Measurements from ENCODE around the gene SYT2. TPM values are rescaled to one million over a fixed set of nuclear protein-coding genes. Genes with fewer than 3 reads are reported as not detected.

The SYT2 gene
- total and polyA plus RNA-seq, 2 of the 13 experiments (the other 11 are each of a cell fraction or from before 2014, with no cell fraction given) = not detected

DNA sequence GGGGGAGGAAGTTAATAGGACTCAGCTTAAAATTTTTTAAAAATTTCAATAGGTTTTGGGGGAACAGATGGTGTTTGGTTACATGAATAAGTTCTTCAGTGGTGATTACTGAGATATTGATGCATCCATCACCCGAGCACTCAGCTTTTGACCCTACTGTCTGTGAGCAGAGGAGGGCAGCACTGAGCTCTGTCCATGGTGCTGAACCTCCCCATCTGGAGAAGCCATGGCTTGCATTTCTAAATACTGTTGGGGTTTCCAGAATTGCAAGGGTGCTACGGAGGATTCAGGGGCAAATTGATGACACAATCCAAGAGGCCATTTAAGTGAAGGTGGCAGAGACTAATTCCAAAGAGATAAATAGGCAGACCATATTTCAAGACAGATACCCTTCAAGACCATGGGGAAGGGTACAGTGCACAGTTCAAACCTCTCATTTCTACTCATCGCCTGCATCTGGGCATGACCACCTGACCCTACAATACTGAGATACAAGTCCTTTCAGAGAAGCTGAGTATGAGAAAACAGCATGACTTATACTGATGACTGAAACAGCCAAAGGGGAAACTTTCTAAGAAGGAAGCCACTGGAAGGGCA is 17.2 kb downstream of the SYT2 start (continued):
- TF ChIP-seq, protein P1, sequence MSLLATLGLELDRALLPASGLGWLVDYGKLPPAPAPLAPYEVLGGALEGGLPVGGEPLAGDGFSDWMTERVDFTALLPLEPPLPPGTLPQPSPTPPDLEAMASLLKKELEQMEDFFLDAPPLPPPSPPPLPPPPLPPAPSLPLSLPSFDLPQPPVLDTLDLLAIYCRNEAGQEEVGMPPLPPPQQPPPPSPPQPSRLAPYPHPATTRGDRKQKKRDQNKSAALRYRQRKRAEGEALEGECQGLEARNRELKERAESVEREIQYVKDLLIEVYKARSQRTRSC (CRISPR knock-in tag; IDR thresholded peaks at IDR 0.05; ENCODE audit: low read depth) = no peak
- TF ChIP-seq ZBTB21 (CRISPR knock-in tag; IDR thresholded peaks at IDR 0.05) (peak; percentile 28; the same call in 1 of the 2 replicates), ATF7-NPFF (CRISPR knock-in tag; IDR thresholded peaks at IDR 0.05; ENCODE audit: low read depth) (no peak), ZNF232 (CRISPR knock-in tag; IDR thresholded peaks at IDR 0.05; ENCODE audit: borderline replicate concordance) (peak; percentile 88; the same call in 1 of the 2 replicates), NFYC (CRISPR knock-in tag; IDR thresholded peaks at IDR 0.05) (0 out of 2 replicates have a peak, but pooled peaks have one; percentile 19), KLF12 (CRISPR knock-in tag; IDR thresholded peaks at IDR 0.05; ENCODE audit: borderline replicate concordance) (no peak), HHEX (CRISPR knock-in tag; IDR thresholded peaks at IDR 0.05) (no peak), ZNF569 (CRISPR knock-in tag; IDR thresholded peaks at IDR 0.05; ENCODE audit: borderline replicate concordance) (no peak), HDAC6 (IDR thresholded peaks at IDR 0.05; ENCODE audit: low read depth, low read length) (no peak), CEBPB (IDR thresholded peaks at IDR 0.05; ENCODE audit: borderline replicate concordance, low read depth, low read length) (no peak), POLR2AphosphoS5 (IDR thresholded peaks at IDR 0.05; ENCODE audit: low read depth, low read length) (no peak), ZNF83 (CRISPR knock-in tag; IDR thresholded peaks at IDR 0.05; ENCODE audit: borderline replicate concordance) (peak; percentile 74; the same call in 1 of the 2 replicates), SMARCC2 (IDR thresholded peaks at IDR 0.05) (no peak), RXRB (CRISPR knock-in tag; IDR thresholded peaks at IDR 0.05; ENCODE audit: borderline replicate concordance) (peak; percentile 78), ZNF670 (CRISPR knock-in tag; IDR thresholded peaks at IDR 0.05; ENCODE audit: borderline replicate concordance) (no peak)
- TF ChIP-seq, protein P2, sequence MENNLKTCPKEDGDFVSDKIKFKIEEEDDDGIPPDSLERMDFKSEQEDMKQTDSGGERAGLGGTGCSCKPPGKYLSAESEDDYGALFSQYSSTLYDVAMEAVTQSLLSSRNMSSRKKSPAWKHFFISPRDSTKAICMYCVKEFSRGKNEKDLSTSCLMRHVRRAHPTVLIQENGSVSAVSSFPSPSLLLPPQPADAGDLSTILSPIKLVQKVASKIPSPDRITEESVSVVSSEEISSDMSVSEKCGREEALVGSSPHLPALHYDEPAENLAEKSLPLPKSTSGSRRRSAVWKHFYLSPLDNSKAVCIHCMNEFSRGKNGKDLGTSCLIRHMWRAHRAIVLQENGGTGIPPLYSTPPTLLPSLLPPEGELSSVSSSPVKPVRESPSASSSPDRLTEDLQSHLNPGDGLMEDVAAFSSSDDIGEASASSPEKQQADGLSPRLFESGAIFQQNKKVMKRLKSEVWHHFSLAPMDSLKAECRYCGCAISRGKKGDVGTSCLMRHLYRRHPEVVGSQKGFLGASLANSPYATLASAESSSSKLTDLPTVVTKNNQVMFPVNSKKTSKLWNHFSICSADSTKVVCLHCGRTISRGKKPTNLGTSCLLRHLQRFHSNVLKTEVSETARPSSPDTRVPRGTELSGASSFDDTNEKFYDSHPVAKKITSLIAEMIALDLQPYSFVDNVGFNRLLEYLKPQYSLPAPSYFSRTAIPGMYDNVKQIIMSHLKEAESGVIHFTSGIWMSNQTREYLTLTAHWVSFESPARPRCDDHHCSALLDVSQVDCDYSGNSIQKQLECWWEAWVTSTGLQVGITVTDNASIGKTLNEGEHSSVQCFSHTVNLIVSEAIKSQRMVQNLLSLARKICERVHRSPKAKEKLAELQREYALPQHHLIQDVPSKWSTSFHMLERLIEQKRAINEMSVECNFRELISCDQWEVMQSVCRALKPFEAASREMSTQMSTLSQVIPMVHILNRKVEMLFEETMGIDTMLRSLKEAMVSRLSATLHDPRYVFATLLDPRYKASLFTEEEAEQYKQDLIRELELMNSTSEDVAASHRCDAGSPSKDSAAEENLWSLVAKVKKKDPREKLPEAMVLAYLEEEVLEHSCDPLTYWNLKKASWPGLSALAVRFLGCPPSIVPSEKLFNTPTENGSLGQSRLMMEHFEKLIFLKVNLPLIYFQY (CRISPR knock-in tag; IDR thresholded peaks at IDR 0.05; ENCODE audit: borderline replicate concordance) = peak; percentile 56; the same call in 1 of the 2 replicates
- TF ChIP-seq, protein P3, sequence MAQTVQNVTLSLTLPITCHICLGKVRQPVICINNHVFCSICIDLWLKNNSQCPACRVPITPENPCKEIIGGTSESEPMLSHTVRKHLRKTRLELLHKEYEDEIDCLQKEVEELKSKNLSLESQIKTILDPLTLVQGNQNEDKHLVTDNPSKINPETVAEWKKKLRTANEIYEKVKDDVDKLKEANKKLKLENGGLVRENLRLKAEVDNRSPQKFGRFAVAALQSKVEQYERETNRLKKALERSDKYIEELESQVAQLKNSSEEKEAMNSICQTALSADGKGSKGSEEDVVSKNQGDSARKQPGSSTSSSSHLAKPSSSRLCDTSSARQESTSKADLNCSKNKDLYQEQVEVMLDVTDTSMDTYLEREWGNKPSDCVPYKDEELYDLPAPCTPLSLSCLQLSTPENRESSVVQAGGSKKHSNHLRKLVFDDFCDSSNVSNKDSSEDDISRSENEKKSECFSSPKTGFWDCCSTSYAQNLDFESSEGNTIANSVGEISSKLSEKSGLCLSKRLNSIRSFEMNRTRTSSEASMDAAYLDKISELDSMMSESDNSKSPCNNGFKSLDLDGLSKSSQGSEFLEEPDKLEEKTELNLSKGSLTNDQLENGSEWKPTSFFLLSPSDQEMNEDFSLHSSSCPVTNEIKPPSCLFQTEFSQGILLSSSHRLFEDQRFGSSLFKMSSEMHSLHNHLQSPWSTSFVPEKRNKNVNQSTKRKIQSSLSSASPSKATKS (CRISPR knock-in tag; IDR thresholded peaks at IDR 0.05) = no peak
- TF ChIP-seq, protein P4, sequence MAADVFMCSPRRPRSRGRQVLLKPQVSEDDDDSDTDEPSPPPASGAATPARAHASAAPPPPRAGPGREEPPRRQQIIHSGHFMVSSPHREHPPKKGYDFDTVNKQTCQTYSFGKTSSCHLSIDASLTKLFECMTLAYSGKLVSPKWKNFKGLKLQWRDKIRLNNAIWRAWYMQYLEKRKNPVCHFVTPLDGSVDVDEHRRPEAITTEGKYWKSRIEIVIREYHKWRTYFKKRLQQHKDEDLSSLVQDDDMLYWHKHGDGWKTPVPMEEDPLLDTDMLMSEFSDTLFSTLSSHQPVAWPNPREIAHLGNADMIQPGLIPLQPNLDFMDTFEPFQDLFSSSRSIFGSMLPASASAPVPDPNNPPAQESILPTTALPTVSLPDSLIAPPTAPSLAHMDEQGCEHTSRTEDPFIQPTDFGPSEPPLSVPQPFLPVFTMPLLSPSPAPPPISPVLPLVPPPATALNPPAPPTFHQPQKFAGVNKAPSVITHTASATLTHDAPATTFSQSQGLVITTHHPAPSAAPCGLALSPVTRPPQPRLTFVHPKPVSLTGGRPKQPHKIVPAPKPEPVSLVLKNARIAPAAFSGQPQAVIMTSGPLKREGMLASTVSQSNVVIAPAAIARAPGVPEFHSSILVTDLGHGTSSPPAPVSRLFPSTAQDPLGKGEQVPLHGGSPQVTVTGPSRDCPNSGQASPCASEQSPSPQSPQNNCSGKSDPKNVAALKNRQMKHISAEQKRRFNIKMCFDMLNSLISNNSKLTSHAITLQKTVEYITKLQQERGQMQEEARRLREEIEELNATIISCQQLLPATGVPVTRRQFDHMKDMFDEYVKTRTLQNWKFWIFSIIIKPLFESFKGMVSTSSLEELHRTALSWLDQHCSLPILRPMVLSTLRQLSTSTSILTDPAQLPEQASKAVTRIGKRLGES (CRISPR knock-in tag; IDR thresholded peaks at IDR 0.05; ENCODE audit: borderline replicate concordance) = 0 out of 2 replicates have a peak, but pooled peaks have one; percentile 64
